Measurements from ENCODE around the gene TSGA10IP. TPM values are rescaled to one million over a fixed set of nuclear protein-coding genes. Genes with fewer than 3 reads are reported as not detected.

TSGA10IP gene
- total and polyA plus RNA-seq, 4 donors, result 0.07 to 0.34 (median 0.27) TPM

DNA sequence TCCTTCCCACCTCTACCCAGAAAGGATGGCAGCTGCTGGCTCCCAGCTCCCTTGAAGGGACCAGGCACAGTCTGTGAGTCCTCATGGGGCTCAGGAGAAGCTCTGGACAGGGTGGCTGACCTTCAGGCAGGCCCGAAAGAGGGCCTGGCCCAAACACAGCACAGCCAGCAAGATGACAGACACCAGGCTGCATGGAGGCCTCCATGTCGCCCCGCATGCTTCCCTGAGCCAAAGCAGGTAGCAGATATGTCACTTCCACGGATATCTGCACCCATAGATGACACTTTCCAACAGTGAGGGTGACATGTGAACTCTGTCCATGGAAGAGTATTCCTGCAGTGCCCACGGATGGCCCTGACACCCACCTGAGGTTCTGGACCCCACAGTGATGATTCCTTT lies 38.3 kb downstream of the TSGA10IP start:
- H3K4me1 ChIP-seq (ENCODE audit: control insufficient read depth in 5 of 5, insufficient read depth in 5 of 5, low read length in 5 of 5), result no peaks in the 10 kb centered on the region
- no peaks in the 10 kb centered on the region for H3K9me3 ChIP-seq (ENCODE audit: control insufficient read depth in 4 of 4, insufficient read depth in 3 of 4, low read length in 3 of 4)
- TF ChIP-seq CTCF (IDR thresholded peaks at IDR 0.05; ENCODE audit: control extremely low read depth, extremely low read depth), result no peak
- H3K27me3 ChIP-seq (ENCODE audit: control insufficient read depth in 3 of 3, insufficient read depth in 3 of 3, low read length in 2 of 3), result no peaks in the 10 kb centered on the region
- WGBS, 2 donors, result 87 to 88% methylated on average over 5 of the region's 5 CpGs
- H3K4me3 ChIP-seq, result no peak overlapping the region
- no peak for DNase-seq
- H3K27ac ChIP-seq (ENCODE audit: low read depth in 1 of 2, low read length in 1 of 2), result no peak overlapping the region
- no peak overlapping the region for H3K9ac ChIP-seq (ENCODE audit: insufficient read depth in 1 of 2, low read length in 2 of 2)
- peaks cover 3 to 10% (median 5%) of the 10 kb centered on the region in 4 donors for H3K36me3 ChIP-seq (ENCODE audit: control insufficient read depth in 4 of 4, insufficient read depth in 4 of 4, low read length in 4 of 4)
- no peak for ATAC-seq (ENCODE audit: insufficient read depth, low FRiP score)

GRCh38 chr11:65987336-65987735 lies 42.1 kb downstream of the TSGA10IP start:
- ATAC-seq (ENCODE audit: insufficient read depth, low FRiP score), result no peak
- H3K9ac ChIP-seq (ENCODE audit: insufficient read depth in 1 of 2, low read length in 2 of 2), result no peak overlapping the region
- no peaks in the 10 kb centered on the region for H3K9me3 ChIP-seq (ENCODE audit: control insufficient read depth in 4 of 4, insufficient read depth in 3 of 4, low read length in 3 of 4)
- no peaks in the 10 kb centered on the region for H3K27me3 ChIP-seq (ENCODE audit: control insufficient read depth in 3 of 3, insufficient read depth in 3 of 3, low read length in 2 of 3)
- H3K4me1 ChIP-seq (ENCODE audit: control insufficient read depth in 5 of 5, insufficient read depth in 5 of 5, low read length in 5 of 5), result no peaks in the 10 kb centered on the region
- WGBS, 2 donors, result 84 to 88% methylated on average over 9 of the region's 9 CpGs
- no peak for DNase-seq
- H3K27ac ChIP-seq (ENCODE audit: low read depth in 1 of 2, low read length in 1 of 2), result no peak overlapping the region
- no peak for TF ChIP-seq CTCF (IDR thresholded peaks at IDR 0.05; ENCODE audit: control extremely low read depth, extremely low read depth)
- H3K4me3 ChIP-seq, result no peak overlapping the region
- peaks cover 0 to 4% (median 1%) of the 10 kb centered on the region in 4 donors for H3K36me3 ChIP-seq (ENCODE audit: control insufficient read depth in 4 of 4, insufficient read depth in 4 of 4, low read length in 4 of 4)

GRCh38 chr11:65988791-65989592 lies 43.7 kb downstream of the TSGA10IP start:
- H3K27me3 ChIP-seq (ENCODE audit: control insufficient read depth in 3 of 3, insufficient read depth in 3 of 3, low read length in 2 of 3), result no peaks in the 10 kb centered on the region
- 14 to 26% methylated on average over 10 of the region's 10 CpGs for WGBS, 2 donors
- peak; percentile 99 for TF ChIP-seq CTCF (IDR thresholded peaks at IDR 0.05; ENCODE audit: control extremely low read depth, extremely low read depth)
- no peaks in the 10 kb centered on the region for H3K9me3 ChIP-seq (ENCODE audit: control insufficient read depth in 4 of 4, insufficient read depth in 3 of 4, low read length in 3 of 4)
- DNase-seq (peak; percentile 94 to 97 (median 97)), ATAC-seq (ENCODE audit: insufficient read depth, low FRiP score) (peak; percentile 98)
- H3K36me3 ChIP-seq (ENCODE audit: control insufficient read depth in 4 of 4, insufficient read depth in 4 of 4, low read length in 4 of 4), result peaks cover 0 to 5% (median 2%) of the 10 kb centered on the region in 4 donors
- H3K4me3 ChIP-seq, result no peak overlapping the region
- no peaks in the 10 kb centered on the region for H3K4me1 ChIP-seq (ENCODE audit: control insufficient read depth in 5 of 5, insufficient read depth in 5 of 5, low read length in 5 of 5)
- H3K9ac ChIP-seq (ENCODE audit: insufficient read depth in 1 of 2, low read length in 2 of 2), result no peak overlapping the region
- peak overlapping the region in 1 of 2 donors; percentile 22 for H3K27ac ChIP-seq (ENCODE audit: low read depth in 1 of 2, low read length in 1 of 2)

Data from lung (tissue), 12 donors.